ENCODE measurements around the gene NPAS2.

NPAS2 gene

DNA sequence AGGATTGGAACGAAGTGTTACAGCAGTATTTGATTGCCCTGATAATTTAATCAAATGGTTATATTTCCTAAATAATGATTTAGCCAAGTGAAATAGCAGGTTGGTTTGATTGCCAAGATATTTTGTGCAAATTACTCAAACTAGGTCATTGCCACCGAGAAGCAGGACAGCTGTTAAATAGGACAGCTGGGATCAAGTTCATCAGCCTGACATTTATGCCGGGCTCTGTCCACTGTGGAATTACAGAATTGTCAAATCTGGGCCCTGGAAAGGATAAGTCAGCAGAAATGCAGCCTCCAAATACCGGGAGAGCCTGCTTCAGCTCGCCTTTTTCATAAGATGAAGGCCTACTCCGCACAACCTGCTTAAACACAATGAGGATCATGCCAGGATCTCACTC, 108.3 kb downstream of the NPAS2 start:
- TF ChIP-seq, protein P1, sequence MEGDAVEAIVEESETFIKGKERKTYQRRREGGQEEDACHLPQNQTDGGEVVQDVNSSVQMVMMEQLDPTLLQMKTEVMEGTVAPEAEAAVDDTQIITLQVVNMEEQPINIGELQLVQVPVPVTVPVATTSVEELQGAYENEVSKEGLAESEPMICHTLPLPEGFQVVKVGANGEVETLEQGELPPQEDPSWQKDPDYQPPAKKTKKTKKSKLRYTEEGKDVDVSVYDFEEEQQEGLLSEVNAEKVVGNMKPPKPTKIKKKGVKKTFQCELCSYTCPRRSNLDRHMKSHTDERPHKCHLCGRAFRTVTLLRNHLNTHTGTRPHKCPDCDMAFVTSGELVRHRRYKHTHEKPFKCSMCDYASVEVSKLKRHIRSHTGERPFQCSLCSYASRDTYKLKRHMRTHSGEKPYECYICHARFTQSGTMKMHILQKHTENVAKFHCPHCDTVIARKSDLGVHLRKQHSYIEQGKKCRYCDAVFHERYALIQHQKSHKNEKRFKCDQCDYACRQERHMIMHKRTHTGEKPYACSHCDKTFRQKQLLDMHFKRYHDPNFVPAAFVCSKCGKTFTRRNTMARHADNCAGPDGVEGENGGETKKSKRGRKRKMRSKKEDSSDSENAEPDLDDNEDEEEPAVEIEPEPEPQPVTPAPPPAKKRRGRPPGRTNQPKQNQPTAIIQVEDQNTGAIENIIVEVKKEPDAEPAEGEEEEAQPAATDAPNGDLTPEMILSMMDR (conservative IDR thresholded peaks at IDR 0.05; ENCODE audit: low read depth, low read length): no peak
- no peak overlapping the region for H3K4me3 ChIP-seq (ENCODE audit: low read length)
- DNase-seq (ENCODE audit: low read depth): no peak

DNA sequence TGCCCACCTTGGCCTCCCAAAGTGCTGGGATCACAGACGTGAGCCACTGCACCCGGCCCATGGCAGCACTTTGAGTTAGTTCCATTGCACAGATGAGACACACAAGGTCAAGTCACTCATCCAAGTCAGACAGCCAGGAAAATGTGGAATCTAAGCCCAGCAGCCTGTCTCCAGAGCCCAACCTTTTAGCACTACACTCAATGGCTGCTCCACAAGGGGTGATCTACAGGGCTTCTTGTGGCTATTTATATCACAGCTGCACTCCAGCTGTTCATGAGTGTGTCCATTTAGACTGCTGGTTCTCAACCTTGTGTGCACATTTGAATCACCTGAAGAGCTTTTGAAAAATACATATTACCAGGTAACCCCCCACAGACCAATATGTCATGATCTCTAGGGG, 109.2 kb downstream of the NPAS2 start:
- no peak for DNase-seq (ENCODE audit: low read depth)
- TF ChIP-seq, protein P1 (conservative IDR thresholded peaks at IDR 0.05; ENCODE audit: low read depth, low read length): no peak
- H3K4me3 ChIP-seq (ENCODE audit: low read length): no peak overlapping the region

DNA sequence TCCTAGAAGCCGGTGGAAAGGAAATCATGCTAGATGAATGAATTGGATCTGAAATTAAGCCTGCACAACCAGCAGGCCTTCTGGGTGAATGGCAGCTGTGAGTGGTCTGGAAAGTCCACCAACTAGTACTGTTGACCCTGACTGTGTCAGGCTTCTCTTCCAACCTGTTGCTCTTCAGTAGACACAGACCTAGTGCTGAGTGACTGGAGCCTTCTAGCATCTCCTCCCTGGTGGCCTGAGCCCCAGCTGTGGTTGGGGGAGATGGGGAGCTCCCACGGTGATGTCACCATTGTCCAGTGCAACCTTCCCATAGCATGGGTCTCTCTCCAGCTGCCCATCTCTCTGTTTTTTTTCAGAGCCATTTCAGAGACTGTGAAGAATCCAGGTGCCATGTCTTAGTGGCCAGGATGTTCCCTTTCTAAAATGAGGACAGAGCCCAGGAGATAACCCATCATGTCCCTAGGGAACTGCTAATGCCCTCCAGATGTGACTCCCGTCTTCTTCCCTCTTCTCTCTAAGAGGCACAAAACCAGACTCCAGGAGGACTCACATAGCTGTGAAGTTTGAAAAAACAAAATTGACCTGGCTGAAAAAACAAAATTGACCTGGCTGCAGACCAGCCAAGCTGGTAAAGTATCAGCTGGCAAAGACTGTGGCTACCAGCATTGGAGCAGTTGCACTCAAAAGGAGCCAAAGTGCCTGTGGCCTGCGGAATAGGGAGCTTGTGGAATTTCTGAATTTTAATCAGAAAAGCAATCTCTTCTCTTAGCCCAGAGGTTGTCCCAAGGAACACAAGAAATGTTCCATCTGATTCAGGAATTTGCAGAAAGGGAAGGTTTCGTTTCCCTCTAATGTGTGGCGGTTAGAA, 114.8 kb downstream of the NPAS2 start:
- H3K4me3 ChIP-seq (ENCODE audit: low read length): no peak overlapping the region
- no peak for DNase-seq (ENCODE audit: low read depth)
- TF ChIP-seq, protein P1 (conservative IDR thresholded peaks at IDR 0.05; ENCODE audit: low read depth, low read length): no peak

DNA sequence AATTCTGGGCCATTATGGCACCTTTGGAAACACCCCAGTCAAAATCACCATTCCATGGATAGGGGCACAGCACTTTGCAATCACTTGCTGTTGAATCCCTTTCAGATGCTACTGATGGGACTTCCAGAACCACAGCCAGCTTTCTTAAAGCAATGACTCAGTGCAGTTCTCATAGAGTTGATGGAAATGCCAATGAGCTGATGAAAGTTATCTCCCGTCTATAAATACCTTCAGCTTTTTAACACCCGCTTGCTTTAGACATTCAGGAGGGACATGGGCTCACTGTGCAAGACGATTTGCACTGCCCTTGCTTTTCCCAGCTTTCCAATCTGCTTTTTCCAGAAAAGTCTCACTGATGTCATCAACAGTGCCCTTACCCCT, 115.4 kb downstream of the NPAS2 start:
- H3K4me3 ChIP-seq (ENCODE audit: low read length): no peak overlapping the region
- no peak for DNase-seq (ENCODE audit: low read depth)
- TF ChIP-seq, protein P1 (conservative IDR thresholded peaks at IDR 0.05; ENCODE audit: low read depth, low read length): no peak

DNA sequence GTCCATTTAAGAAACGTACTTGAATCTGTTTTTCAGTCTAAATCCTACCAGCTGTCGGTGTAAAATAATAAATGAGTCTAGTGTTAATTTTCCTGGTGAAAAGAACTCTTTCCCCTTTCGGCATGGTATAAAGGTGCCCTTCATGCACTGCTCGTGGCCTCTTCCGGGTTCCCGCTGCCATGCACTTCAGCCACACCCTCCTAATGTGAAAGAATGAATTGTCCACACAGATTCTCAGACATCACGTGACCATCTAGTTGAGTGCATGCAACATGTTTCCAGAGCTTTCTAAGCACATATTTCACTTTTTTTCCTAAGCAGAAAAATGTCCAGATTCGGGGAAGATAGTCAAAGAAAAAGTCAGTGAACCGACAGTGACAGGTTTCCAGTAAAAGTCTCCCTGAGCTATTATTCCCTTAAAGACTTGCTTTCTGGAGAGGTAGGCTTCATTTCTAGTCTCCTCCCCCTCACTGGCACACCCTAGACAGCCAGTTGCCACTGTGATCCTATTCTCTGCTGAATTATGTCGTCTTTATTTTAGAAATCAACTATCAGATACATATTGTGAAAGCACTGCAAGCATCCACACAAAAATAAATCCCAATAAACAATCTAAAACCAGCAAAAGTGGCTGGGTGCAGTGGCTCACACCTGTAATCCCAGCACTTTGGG, 116.3 kb downstream of the NPAS2 start:
- TF ChIP-seq, protein P1 (conservative IDR thresholded peaks at IDR 0.05; ENCODE audit: low read depth, low read length): no peak

DNA sequence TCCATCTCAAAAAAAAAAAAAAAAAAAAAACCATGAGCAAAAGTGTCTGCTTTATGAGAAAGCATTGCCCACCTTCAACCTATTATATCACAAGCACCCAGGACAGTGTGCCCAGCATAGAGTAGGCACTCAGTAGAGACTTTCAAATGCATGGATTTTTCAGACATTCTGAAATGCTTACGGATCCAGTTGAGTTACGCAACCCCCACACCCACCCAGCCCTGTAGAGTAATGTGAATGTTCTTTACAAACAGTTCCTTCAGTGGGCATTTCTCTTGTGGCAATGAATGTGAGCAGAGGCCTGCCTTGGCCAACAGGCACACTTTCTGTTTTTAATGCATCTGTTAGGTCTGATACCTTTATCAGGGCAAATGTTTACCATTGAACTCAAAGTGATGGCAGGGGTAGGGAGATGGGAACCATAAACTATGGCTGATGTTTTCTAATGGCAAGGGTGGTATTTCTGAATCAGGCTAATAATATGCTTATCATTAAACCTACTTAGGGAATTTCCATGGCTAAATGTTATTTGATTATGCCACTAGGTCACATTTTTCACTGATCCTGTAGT, 117.1 kb downstream of the NPAS2 start:
- no peak overlapping the region for H3K4me3 ChIP-seq (ENCODE audit: low read length)
- TF ChIP-seq, protein P1 (conservative IDR thresholded peaks at IDR 0.05; ENCODE audit: low read depth, low read length): no peak
- DNase-seq (ENCODE audit: low read depth): no peak

More for the DNA sequence above, 116.3 kb downstream of the NPAS2 start:
- DNase-seq (ENCODE audit: low read depth): no peak
- no peak overlapping the region for H3K4me3 ChIP-seq (ENCODE audit: low read length)

All from retinal pigment epithelial cell (primary cell).